ENCODE measurements around the gene EML6. TPM values are rescaled to one million over a fixed set of nuclear protein-coding genes. Genes with fewer than 3 reads are reported as not detected.

Gene EML6
- total and polyA plus RNA-seq, 2 of the 8 experiments (the other 6 are each of a cell fraction or from before 2014, with no cell fraction given) = 1.2 to 1.6 TPM

DNA sequence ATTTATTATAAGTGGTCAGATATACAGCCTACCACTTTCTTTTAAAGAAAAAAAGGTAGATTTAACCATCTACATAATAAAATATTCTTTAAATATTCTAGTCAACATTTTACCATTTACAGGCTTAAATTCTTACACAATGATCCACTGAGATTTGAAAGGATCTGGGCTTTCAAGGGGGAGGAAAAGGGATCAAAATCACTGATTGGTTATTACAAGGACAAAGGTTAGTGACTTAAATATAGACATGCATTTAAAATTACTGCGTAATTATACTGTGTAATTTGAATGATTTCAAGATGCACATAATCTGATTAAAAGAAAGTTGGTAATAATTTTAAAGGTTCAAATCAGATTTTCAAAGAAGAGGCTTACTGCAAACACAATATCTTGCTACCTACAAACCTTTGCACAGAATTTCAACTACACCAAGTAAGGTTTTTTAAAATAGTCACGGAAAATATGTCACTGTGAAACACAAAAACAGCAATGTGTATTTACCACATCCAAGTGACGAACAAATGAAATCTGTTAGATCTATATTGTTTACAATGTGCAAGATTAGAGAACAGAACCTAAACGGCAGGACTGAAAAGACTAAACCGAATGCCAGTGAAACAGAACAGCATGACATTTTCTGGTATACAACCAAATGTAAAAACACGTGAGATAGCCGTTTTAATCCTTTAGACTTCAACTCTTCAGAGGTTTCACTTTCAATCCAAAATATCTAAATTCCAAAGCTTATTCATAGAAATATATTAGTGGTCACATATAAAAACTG, 286.0 kb downstream of the EML6 start (continued):
- no peak for TF ChIP-seq SP4 (IDR thresholded peaks at IDR 0.05; ENCODE audit: low read length)
- TF ChIP-seq MAFK (IDR thresholded peaks at IDR 0.05; ENCODE audit: low read depth, low read length) = no peak
- TF ChIP-seq EP300 (IDR thresholded peaks at IDR 0.05; ENCODE audit: borderline replicate concordance in 1 of 2, low read depth in 2 of 2, low read length in 2 of 2) = no peak
